ENCODE measurements around the gene ACACB.

ACACB gene

DNA sequence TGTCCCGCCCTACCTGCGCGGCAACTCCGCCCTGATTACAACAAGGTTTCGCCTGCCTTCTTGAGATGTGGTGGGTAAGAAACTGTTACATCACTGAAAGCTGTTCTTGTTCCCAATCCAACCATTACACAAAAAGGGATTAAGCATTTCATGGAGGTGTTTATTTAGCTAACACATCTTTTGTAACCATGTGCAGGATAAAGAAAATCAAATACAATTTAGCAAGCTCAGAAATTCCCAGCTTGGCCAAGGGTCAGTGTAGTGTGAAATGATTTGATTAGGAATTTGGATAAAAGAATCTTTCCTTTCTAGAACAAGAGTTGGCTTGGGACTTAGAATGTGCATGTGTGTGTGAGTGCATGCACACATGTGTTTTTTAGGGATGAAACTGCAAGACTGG lies 186.4 kb downstream of the ACACB start:
- no peak for DNase-seq
- intact Hi-C loops (cut with DNase I), result no loop called here

DNA sequence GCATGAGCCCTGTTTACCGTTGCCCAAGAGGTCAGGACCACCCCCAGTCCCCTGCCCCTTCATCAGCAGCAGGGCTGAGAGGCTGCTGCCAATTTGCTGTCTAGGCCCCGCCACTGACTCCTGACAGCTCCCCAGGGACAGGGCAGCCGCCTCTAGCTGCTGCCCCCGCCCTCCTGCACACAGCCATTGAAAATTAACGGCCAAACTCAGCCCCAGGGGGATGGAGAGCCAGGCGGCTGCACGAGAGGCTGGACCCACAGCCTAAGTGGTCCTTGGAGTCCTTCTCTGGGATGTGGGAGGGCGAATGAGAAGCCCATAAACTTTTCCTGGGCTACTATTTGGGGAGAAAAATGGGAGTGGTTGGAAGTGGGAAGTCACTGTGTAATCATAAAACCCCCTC lies 188.1 kb downstream of the ACACB start:
- DNase-seq, result no peak
- intact Hi-C loops (cut with DNase I), result no loop called here

DNA sequence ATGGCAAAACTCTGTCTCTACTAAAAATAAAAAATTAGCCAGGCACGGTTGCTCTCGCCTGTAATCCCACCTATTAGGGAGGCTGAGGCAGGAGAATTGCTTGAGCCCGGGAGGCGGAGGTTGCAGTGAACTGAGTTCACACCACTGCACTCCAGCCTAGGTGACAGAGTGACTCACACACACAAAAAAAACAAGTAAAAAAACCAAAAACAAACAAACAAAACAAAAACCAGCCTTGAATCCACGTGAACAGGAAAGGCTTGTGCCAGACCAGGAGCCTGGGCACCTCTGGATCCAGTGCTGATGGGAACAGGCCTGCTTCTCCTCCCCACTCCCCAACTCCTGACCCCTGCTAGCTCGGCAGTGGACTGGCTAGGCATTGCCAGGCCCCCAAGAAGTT lies 189.2 kb downstream of the ACACB start:
- intact Hi-C loops (cut with DNase I), result no loop called here
- no peak for DNase-seq

DNA sequence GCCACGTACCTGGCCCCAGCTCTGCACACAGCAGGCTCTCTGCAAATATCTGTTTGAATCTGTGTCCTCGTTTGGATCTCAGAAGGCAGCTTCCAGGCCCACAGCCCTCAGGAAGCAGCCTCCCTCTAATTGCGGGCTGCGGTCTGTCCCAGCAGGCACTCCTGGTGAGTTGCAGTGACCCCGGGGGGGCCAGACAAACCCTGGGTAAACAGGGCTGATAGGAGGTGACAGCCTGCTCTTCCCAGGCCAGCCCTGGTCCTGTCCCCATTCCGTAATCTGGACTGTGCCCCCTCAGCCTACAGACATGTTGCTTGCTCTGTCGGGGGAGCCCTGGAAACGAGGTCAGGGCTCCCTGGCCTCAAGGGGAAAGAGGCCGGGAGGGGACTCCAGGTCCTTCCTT lies 190.7 kb downstream of the ACACB start:
- DNase-seq, result no peak
- intact Hi-C loops (cut with DNase I), result no loop called here

DNA sequence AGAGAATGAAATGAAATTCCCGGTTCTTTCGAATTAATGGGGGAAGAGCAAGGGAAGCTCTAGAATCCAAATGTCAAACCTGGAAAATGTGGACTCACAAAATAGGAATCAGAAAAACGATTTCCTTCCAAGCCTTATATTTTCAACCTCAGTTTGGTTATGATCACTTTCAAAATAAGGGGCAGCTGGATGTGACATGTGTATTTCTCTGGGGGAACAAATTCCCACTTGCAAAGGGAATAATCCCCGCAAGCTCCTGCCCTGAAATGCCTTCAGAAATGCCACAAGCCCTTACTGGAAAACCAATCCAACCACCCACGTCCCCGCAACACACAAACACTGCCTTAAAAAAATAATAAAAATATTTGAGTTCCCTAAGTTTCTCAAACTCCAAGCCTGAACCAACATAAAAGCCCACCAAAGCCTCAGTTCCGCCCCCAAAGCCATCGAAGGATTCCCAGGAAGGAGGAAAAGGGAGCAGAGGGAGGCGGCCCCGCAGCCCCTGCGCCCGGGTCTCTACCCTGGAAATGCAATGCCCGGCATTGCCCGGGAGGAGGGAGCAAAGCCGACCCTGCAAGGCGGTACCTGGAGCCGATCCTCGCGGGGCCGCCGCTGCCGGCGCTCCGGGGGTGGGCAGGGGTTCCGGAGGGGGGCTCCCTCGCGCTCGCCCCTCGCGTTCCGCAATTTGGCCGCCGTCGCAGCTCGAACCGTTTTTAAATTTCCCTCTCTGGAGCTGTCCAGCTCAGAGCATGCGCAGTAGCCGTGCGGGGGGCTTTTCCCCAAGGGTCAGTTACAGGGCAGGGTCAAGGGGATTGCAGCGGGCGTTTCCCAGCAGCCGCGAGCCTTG lies 192.4 kb downstream of the ACACB start, which contains the start of gene FOXN4:
TSS of gene FOXN4 (minus strand) at position 751 of the 847 bp plus-strand sequence. CDS start 963 bp downstream, outside the sequence.
- peak in 5 of 42 donors; percentile 14 to 49 (median 41) for DNase-seq
- intact Hi-C loops (cut with DNase I), result no loop called here

DNA sequence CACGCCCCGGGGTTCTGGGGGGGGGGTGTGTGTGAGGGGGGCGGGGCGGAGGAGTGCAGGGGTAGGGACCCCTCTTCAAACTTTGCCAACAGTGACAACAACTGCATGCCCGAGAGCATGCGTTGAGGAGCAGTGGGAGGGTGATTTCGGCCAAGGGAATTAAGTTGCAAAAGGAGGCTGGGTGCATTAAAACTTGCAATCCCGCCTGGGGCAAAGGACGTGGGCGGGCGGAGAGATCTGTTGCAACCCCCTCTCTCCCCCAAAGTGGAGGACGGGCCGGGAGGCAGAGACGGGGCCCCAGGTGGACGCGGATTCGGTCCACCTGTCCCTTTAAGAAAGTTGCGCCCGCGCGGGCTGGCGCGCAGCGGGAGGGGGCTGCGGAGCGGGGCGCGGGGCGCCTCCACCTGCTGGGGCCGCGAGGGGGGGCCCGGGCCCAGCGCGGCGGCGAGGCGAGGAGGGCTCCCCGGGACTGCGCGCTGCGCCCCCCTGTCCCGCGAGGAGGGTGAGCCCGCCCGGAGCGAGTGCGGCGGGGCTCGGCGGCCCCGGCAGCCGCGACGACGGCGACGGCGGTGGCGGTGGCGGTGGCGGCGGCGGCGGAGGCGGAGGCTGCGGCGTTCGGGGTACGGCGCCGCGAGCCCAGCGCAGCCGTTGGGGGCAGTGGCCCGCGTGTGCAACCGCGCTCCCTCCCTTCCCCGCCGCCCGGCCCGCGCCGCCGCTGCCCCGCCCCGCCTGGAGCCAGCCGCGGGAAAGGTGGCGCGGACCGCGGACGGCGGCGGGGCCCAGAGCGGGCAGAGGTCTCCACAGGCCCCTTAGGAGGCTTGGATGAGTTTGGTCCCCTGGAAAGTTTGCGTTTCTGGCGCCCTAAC lies 193.2 kb downstream of the ACACB start:
- peak in 2 of 42 donors; percentile 41 to 47 for DNase-seq

DNA sequence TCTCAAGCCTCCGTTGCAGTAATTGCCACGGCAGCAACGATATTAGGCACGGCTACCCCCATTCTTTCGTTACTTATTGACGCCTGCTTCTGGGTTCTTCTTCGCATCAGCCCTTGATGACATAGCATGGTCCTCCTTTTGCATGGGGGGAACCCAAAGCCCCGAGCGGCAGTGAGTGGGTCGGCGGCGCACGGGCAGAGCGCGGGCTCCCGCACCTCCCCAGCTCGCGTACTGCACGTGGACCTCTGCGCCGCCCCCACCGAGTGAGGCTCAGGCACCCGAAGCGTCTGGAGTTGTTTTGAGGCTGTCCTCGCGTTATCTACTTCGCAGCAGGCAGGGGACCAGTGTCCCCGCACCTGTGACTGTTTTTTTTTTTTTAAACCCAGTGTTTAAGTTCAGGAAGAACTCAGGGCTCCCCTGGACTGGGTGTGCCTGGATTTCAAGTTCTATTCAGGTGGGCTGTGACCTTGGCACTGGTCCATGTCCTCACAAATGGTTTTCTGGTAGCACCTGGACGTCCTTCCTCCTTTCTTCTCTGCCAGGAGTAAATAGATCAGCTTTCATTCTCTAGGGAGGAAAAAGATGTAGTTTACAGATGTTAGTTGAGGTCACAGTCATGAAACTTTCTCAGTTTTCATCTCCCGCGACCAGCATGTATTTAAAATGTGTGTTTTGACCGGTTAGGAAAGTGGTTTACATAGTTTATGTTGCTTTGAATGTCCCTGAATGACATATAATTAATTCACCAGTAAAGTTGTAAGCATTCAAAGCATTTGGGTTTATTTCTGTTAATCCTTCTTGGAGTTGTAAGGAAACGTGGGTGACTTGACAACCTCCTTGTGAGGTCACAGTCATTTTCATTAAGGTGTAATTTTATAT lies 194.1 kb downstream of the ACACB start:
- DNase-seq, result peak in 4 of 42 donors; percentile 8 to 43 (median 14)
- intact Hi-C loops (cut with DNase I), result no loop called here

More for the DNA sequence above, 193.2 kb downstream of the ACACB start:
- intact Hi-C loops (cut with DNase I), result no loop called here
